Peyer's patch (tissue), 4 donors: ENCODE results near the gene ALPK1. TPM values are rescaled to one million over a fixed set of nuclear protein-coding genes. Genes with fewer than 3 reads are reported as not detected.
"Not testable (repeated sequence)": the region's sequence is repeated elsewhere in the genome, so short reads cannot be mapped to it uniquely, and the experiment has no call there.

ENCODE experiments used
- DNase-seq, 3 donors: peaks; one replicate each; pipeline ENCODE4 v3.0.0-alpha.2; 2017 to 2019
- H3K27ac ChIP-seq, 4 donors: fragments of 200-600 bp; sonication (generic); one replicate each; pipeline ENCODE4 v1.5.1; 2016 to 2019
- H3K27me3 ChIP-seq, 2 donors: fragments of 200-600 bp; sonication (generic); one replicate each; pipeline ENCODE4 v1.5.1; 2019
- H3K36me3 ChIP-seq, 3 donors: fragments of 200-600 bp; sonication (generic); one replicate each; pipeline ENCODE4 v1.5.1; 2016 to 2019
- H3K4me1 ChIP-seq, 4 donors: fragments of 200-600 bp; sonication (generic); one replicate each; pipeline ENCODE4 v1.5.1; 2016 to 2019
- H3K4me3 ChIP-seq, 4 donors: fragments of 200-600 bp; sonication (generic); 1 replicate in 3 of 4; 2 replicates in 1 of 4; pipeline ENCODE4 v1.5.1; 2016 to 2019; ENCODE audit warnings: mild to moderate bottlenecking in 1 of 4
- H3K9me3 ChIP-seq, 4 donors: fragments of 200-600 bp; sonication (generic); one replicate each; pipeline ENCODE4 v1.5.1; 2016 to 2019; ENCODE audit warnings: mild to moderate bottlenecking in 1 of 4
- POLR2A ChIP-seq, 2 donors: fragments of 450-650 bp; IDR thresholded peaks; one replicate each; pipeline ENCODE4 v1.5.1; 2017; ENCODE audit warnings: antibody characterized with exemption in 2 of 2, mild to moderate bottlenecking in 2 of 2, moderate library complexity in 2 of 2
- total RNA-seq, 4 donors: library from RNA; depleted of rRNA; stranded (reverse); fragments of >200 nt; gene quantifications; one replicate each; pipeline ENCODE4 v1.1.0, GENCODE V29; 2016
- TF ChIP-seq, protein P1 (sequence below), 6 experiments: fragments of 450-650 bp in 4 of 6; fragments of 200-600 bp in 2 of 6; sonication (generic) in 1 of 6; IDR thresholded peaks; one replicate each; pipeline ENCODE4 v1.5.1; 2017 to 2019; ENCODE audit warnings: antibody characterized with exemption in 6 of 6, mild to moderate bottlenecking in 3 of 6, moderate library complexity in 1 of 6

Gene ALPK1
- total RNA-seq, 4 donors from 2014 or later: 32.0 to 37.0 (median 36.2) TPM

DNA sequence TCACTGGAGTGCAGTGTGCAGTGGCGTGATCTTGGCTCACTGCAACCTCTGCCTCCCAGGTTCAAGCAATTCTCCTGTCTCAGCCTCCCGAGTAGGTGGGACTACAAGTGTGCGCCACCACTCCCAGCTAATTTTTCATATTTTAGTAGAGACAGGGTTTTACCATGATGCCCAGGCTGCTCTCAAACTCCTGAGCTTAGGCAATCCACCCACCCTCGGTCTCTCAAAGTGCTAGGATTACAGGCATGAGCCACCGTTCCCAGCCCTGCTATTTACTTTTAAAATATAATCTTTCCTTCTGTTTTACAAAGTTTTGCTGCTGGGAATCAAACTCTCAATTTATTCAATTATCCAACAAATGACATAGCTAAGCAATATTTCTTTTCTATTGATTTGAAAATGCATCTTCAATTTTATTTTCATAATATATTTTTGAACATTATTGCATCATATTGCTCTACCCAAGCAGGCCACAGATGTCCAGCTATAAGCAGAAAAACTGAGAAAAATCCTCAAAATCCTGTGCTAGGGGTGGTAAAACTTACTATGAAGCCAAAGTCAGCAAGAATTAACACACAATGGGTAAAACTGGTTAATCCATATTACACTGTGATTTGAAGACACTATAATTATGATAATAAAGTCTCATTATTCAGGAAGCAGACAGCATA is 16.6 kb upstream of the ALPK1 start:
- Histone ChIP-seq H3K27ac (peak overlapping the region in 1 of 4 donors; percentile 70), H3K4me3 (no peak overlapping the region), H3K36me3 (no peaks in the 10 kb centered on the region), H3K4me1 (peaks cover 0 to 8% (median 0%) of the 10 kb centered on the region in 4 donors), H3K9me3 (no peaks in the 10 kb centered on the region), H3K27me3 (no peaks in the 10 kb centered on the region)
- TF ChIP-seq, protein P1, sequence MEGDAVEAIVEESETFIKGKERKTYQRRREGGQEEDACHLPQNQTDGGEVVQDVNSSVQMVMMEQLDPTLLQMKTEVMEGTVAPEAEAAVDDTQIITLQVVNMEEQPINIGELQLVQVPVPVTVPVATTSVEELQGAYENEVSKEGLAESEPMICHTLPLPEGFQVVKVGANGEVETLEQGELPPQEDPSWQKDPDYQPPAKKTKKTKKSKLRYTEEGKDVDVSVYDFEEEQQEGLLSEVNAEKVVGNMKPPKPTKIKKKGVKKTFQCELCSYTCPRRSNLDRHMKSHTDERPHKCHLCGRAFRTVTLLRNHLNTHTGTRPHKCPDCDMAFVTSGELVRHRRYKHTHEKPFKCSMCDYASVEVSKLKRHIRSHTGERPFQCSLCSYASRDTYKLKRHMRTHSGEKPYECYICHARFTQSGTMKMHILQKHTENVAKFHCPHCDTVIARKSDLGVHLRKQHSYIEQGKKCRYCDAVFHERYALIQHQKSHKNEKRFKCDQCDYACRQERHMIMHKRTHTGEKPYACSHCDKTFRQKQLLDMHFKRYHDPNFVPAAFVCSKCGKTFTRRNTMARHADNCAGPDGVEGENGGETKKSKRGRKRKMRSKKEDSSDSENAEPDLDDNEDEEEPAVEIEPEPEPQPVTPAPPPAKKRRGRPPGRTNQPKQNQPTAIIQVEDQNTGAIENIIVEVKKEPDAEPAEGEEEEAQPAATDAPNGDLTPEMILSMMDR (IDR thresholded peaks at IDR 0.05): no peak
- TF ChIP-seq POLR2A (IDR thresholded peaks at IDR 0.05): no peak
- no peak for DNase-seq

DNA sequence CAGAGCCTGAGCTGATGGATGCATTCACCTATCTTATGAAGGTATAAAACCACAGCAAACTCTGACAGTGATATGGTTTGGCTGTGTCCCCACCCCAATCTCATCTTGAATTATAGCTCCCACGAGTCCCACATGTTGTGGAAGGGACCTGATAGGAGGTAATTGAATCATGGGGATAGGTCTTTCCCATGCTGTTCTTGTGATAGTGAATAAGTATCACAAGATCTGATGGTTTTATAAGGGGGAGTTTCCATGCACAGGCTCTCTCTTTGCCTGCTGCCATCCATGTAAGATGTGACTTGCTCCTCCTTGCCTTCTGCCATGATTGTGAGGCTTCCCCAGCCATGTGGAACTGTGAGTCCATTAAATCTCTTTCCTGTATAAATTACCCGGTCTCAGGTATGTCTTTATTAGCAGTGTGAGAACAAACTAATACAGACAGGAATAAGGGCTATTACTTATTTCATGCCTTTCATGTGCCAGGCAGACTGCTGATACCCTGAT is 15.2 kb upstream of the ALPK1 start:
- H3K4me3 ChIP-seq, DNase-seq, H3K27me3 ChIP-seq, H3K36me3 ChIP-seq, H3K9me3 ChIP-seq, H3K27ac ChIP-seq: not testable (repeated sequence)
- peaks cover 0 to 18% (median 1%) of the 10 kb centered on the region in 4 donors for H3K4me1 ChIP-seq

DNA sequence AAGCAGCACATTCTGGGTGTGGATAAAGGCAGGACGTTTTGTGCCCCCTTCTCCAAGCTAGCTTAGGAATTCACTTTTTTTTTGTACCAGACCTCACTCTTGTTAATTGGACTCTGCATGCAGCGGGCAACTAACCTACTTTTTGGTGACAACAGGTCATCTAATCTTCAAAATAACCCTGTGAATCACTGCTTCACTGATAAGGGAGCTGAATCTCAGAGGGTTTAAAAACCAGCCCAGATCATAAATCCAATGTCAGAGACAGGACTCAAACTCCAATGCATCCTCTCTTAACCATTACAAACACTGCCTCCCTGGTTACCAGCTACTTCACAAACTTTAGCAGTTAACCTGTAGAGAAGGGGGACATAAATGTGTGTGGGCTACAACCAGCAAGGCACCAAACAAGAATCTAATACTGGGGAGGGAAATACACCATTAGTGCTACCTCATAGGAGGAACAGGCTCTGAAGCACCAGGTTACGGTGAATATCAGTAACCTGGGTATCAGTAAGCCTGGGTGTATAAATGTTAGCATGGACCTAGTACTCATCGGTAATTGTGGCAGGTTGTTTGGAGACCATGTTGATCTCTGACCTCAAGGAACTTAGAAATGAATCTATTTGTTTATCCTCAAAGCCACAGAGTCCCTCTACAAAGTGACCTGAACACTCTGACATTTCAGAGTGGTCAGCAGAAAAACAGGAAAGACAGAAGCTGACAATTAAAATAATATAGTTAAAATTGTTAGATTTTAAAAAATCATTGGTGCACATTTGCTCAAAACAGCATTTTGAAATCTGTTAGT is 14.1 kb upstream of the ALPK1 start:
- peak overlapping the region in 1 of 4 donors; percentile 8 for H3K4me3 ChIP-seq
- peak overlapping the region in 2 of 4 donors; percentile 3 to 97 for H3K27ac ChIP-seq
- peaks cover 0 to 29% (median 4%) of the 10 kb centered on the region in 4 donors for H3K4me1 ChIP-seq
- no peaks in the 10 kb centered on the region for H3K36me3 ChIP-seq
- no peaks in the 10 kb centered on the region for H3K27me3 ChIP-seq
- no peak for TF ChIP-seq POLR2A (IDR thresholded peaks at IDR 0.05)
- TF ChIP-seq, protein P1 (IDR thresholded peaks at IDR 0.05): no peak
- H3K9me3 ChIP-seq: no peaks in the 10 kb centered on the region
- DNase-seq: no peak

DNA sequence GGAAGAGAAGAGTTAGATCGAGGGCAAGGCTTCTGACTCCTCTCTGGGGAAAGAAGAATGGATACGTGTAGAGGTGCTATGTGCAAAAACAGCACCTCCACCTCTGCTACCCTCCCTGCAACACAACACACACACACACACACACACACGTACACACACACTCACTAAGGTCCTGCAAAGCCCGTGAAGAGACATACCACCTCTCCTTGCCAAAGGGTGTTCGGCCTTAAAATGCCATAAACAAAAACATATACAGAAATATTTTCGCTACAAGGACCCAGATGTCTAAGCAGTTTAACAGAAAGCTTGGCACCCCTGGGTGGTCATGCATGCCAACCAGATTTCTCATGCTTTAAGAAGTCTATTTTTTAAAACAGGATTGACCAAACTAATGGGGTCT is 13.0 kb upstream of the ALPK1 start:
- no peaks in the 10 kb centered on the region for H3K27me3 ChIP-seq
- no peaks in the 10 kb centered on the region for H3K36me3 ChIP-seq
- no peak for DNase-seq
- H3K27ac ChIP-seq: peak overlapping the region in 2 of 4 donors; percentile 86 to 97
- no peak for TF ChIP-seq POLR2A (IDR thresholded peaks at IDR 0.05)
- TF ChIP-seq, protein P1 (IDR thresholded peaks at IDR 0.05): no peak
- peak overlapping the region; percentile 84 to 98 (median 86) for H3K4me3 ChIP-seq
- no peaks in the 10 kb centered on the region for H3K9me3 ChIP-seq
- H3K4me1 ChIP-seq: peaks cover 0 to 29% (median 4%) of the 10 kb centered on the region in 4 donors

DNA sequence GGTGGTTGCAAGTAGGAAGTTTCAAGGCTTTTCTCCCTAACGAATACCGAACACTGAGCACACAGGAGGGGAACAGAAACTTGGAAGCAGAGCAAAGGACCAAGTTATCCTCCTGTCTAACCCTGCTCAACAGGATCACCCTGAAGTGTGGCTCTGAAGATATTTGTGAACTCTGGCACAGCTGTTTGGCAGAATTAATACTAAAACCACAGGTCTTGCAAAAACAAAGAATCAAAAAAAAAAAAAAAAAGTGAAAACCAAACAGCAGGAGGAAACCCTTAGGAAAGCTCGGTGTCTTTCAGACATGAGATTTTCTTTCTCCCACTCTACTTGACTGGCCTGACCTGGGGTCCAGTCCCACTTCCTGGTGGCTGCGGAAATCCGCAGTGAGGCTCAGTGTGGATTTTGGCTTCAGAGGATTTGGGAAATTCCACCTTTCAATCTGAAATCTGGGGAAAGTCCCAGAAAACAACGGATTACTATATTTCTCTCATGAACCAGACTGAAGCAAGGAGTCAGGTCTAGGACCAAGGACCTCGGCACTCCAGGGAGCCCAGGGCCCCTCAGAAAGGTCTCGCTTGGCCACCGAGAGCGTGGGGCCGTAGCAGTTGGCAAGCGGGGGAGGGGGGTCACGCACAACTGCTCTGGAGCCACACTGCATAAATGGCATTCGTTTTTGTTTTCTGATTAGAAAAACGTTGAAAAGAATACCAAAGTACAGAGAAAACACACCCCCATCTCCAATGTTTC is 12.3 kb upstream of the ALPK1 start:
- DNase-seq: peak in 2 of 3 donors; percentile 58 to 59

DNA sequence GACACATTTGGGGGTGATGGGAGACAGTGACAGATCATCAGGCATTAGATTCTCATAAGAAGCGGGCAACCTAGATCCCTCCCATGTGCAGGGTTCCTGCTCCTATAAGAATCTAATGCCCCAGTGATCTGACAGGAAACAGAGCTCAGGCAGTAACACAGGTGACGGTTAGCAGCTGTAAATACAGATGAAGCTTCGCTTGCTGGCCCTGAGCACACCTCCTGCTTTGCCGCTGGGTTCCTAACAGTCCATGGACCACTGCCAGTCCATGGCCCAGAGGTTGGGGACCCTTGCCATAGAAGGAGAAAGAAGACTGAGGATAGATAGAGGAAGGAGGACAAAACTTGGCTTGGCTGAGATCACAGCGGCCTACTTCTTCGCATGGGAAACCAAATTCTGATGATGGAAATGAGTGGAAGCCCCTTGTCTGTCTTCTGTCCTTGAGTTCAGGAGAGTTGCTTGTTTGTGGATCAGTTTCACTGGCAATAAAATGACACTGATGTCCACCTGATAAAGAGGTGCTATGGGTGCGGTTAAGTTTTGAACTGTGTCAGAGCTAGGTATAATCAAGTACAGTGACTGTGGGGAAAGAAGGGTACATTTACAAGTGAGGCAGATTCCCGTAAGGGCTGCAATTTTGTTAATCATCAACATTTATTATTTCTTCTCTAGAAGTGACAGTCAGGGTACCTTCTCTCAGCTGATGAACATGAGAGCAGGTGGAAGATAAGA is 9.7 kb upstream of the ALPK1 start:
- Histone ChIP-seq H3K36me3 (no peaks in the 10 kb centered on the region), H3K9me3 (no peaks in the 10 kb centered on the region), H3K4me3 (peak overlapping the region in 1 of 4 donors; percentile 9), H3K4me1 (peaks cover 0 to 29% (median 4%) of the 10 kb centered on the region in 4 donors), H3K27ac (peak overlapping the region; percentile 70 to 97 (median 87)), H3K27me3 (no peaks in the 10 kb centered on the region)
- peak in 2 of 3 donors; percentile 69 to 78 for DNase-seq
- TF ChIP-seq, protein P1 (IDR thresholded peaks at IDR 0.05): no peak
- no peak for TF ChIP-seq POLR2A (IDR thresholded peaks at IDR 0.05)

More for the DNA sequence above, 12.3 kb upstream of the ALPK1 start:
- Histone ChIP-seq H3K4me1 (peaks cover 0 to 29% (median 4%) of the 10 kb centered on the region in 4 donors), H3K27ac (peak overlapping the region; percentile 80 to 97 (median 88)), H3K9me3 (no peaks in the 10 kb centered on the region), H3K4me3 (peak overlapping the region; percentile 84 to 98 (median 86)), H3K27me3 (no peaks in the 10 kb centered on the region), H3K36me3 (no peaks in the 10 kb centered on the region)
- TF ChIP-seq POLR2A (IDR thresholded peaks at IDR 0.05): no peak
